ENCODE data around the gene LRGUK.

GRCh38 chr7:134210227-134210626 lies 83.1 kb downstream of the LRGUK start:
- TF ChIP-seq EZH2 (IDR thresholded peaks at IDR 0.05), result no peak
- no peak for TF ChIP-seq POLR2AphosphoS5 (IDR thresholded peaks at IDR 0.05; ENCODE audit: borderline replicate concordance, low read depth, low read length)
